Esophagus mucosa (tissue), 1 donor: Measurements from ENCODE around the gene ABITRAM. TPM values are rescaled to one million over a fixed set of nuclear protein-coding genes. Genes with fewer than 3 reads are reported as not detected.
"Not testable (repeated sequence)": the region's sequence is repeated elsewhere in the genome, so short reads cannot be mapped to it uniquely, and the experiment has no call there.

Experiments used
- ATAC-seq: fragments of 200-7000 bp; cut with Tn5 transposase; one replicate; pipeline ENCODE4 v1.9.1; 2020
- total RNA-seq: library from RNA; stranded (reverse); gene quantifications from one replicate; pipeline ENCODE4 v1.2.4, GENCODE V29; 2023
- donor health status: DM: yes; HTN: yes; CAD: no.

The ABITRAM gene
- total RNA-seq, 1 donor from 2014 or later, result 15.0 TPM

GRCh38 chr9:108933231-108933717 is 926 bp upstream of the ABITRAM start:
- no peak for ATAC-seq

GRCh38 chr9:108933718-108934322 is 380 bp upstream of the ABITRAM start, which contains the start of gene ELP1:
Gene ELP1, minus strand, starts transcription at chr9:108934124. Its CDS starts 2,978 bp downstream, at chr9:108931146.
- peak; percentile 96 for ATAC-seq

GRCh38 chr9:108937561-108938305 is 3.5 kb downstream of the ABITRAM start:
- ATAC-seq, result no peak

- ATAC-seq, result no peak
These were observed 5.8 kb downstream of the ABITRAM start for GRCh38 chr9:108939975-108940374.

GRCh38 chr9:108950168-108950567 is 16.0 kb downstream of the ABITRAM start:
- ATAC-seq, result no peak

GRCh38 chr9:108951578-108951977 is 17.4 kb downstream of the ABITRAM start:
- no peak for ATAC-seq

- ATAC-seq, result no peak
These were observed 19.9 kb downstream of the ABITRAM start for GRCh38 chr9:108953983-108954574.

GRCh38 chr9:108956022-108956630 is 21.9 kb downstream of the ABITRAM start:
- ATAC-seq, result no peak

- ATAC-seq, result no peak
These were observed 22.4 kb downstream of the ABITRAM start for GRCh38 chr9:108956631-108957026.

- ATAC-seq, result no peak
These were observed 26.1 kb downstream of the ABITRAM start for GRCh38 chr9:108960331-108960730.

GRCh38 chr9:108961151-108961550 is 27.0 kb downstream of the ABITRAM start:
- ATAC-seq, result no peak

- no peak for ATAC-seq
These were observed 29.4 kb downstream of the ABITRAM start for GRCh38 chr9:108963459-108964143.

GRCh38 chr9:108967916-108968315 is 33.7 kb downstream of the ABITRAM start:
- no peak for ATAC-seq

GRCh38 chr9:108971392-108971791 is 37.2 kb downstream of the ABITRAM start:
- ATAC-seq, result not testable (repeated sequence)

GRCh38 chr9:108972186-108972585 is 38.0 kb downstream of the ABITRAM start:
- no peak for ATAC-seq

GRCh38 chr9:108972626-108973209 is 38.5 kb downstream of the ABITRAM start:
- no peak for ATAC-seq

GRCh38 chr9:108973895-108974294 is 39.7 kb downstream of the ABITRAM start:
- ATAC-seq, result no peak

- peak; percentile 88 for ATAC-seq
These were observed 44.0 kb downstream of the ABITRAM start for GRCh38 chr9:108978205-108978604.

- ATAC-seq, result no peak
These were observed 46.7 kb downstream of the ABITRAM start for GRCh38 chr9:108980893-108981292.

GRCh38 chr9:108983885-108984284 is 49.7 kb downstream of the ABITRAM start:
- peak; percentile 82 for ATAC-seq
